ENCODE data around the gene GAPDHS. TPM values are rescaled to one million over a fixed set of nuclear protein-coding genes. Genes with fewer than 3 reads are reported as not detected.
A peak's percentile ranks its signal among the peaks of the same experiment; 100 is the strongest.

The GAPDHS gene
- total and polyA plus RNA-seq, 2 of the 13 experiments (the other 11 are each of a cell fraction or from before 2014, with no cell fraction given): not detected

GRCh38 chr19:35569281-35569781 is 36.1 kb downstream of the GAPDHS start (continued):
- TF ChIP-seq, protein P1, sequence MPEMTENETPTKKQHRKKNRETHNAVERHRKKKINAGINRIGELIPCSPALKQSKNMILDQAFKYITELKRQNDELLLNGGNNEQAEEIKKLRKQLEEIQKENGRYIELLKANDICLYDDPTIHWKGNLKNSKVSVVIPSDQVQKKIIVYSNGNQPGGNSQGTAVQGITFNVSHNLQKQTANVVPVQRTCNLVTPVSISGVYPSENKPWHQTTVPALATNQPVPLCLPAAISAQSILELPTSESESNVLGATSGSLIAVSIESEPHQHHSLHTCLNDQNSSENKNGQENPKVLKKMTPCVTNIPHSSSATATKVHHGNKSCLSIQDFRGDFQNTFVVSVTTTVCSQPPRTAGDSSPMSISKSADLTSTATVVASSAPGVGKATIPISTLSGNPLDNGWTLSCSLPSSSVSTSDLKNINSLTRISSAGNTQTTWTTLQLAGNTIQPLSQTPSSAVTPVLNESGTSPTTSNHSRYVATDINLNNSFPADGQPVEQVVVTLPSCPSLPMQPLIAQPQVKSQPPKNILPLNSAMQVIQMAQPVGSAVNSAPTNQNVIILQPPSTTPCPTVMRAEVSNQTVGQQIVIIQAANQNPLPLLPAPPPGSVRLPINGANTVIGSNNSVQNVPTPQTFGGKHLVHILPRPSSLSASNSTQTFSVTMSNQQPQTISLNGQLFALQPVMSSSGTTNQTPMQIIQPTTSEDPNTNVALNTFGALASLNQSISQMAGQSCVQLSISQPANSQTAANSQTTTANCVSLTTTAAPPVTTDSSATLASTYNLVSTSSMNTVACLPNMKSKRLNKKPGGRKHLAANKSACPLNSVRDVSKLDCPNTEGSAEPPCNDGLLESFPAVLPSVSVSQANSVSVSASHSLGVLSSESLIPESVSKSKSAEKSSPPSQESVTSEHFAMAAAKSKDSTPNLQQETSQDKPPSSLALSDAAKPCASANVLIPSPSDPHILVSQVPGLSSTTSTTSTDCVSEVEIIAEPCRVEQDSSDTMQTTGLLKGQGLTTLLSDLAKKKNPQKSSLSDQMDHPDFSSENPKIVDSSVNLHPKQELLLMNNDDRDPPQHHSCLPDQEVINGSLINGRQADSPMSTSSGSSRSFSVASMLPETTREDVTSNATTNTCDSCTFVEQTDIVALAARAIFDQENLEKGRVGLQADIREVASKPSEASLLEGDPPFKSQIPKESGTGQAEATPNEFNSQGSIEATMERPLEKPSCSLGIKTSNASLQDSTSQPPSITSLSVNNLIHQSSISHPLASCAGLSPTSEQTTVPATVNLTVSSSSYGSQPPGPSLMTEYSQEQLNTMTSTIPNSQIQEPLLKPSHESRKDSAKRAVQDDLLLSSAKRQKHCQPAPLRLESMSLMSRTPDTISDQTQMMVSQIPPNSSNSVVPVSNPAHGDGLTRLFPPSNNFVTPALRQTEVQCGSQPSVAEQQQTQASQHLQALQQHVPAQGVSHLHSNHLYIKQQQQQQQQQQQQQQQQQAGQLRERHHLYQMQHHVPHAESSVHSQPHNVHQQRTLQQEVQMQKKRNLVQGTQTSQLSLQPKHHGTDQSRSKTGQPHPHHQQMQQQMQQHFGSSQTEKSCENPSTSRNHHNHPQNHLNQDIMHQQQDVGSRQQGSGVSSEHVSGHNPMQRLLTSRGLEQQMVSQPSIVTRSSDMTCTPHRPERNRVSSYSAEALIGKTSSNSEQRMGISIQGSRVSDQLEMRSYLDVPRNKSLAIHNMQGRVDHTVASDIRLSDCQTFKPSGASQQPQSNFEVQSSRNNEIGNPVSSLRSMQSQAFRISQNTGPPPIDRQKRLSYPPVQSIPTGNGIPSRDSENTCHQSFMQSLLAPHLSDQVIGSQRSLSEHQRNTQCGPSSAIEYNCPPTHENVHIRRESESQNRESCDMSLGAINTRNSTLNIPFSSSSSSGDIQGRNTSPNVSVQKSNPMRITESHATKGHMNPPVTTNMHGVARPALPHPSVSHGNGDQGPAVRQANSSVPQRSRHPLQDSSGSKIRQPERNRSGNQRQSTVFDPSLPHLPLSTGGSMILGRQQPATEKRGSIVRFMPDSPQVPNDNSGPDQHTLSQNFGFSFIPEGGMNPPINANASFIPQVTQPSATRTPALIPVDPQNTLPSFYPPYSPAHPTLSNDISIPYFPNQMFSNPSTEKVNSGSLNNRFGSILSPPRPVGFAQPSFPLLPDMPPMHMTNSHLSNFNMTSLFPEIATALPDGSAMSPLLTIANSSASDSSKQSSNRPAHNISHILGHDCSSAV (CRISPR knock-in tag; IDR thresholded peaks at IDR 0.05; ENCODE audit: borderline replicate concordance): no peak
- TF ChIP-seq ZNF720 (CRISPR knock-in tag; IDR thresholded peaks at IDR 0.05): no peak
- peak; percentile 92 for TF ChIP-seq SP5 (CRISPR knock-in tag; IDR thresholded peaks at IDR 0.05; ENCODE audit: borderline replicate concordance, low read depth)
- peak; percentile 73 for TF ChIP-seq TCF7 (IDR thresholded peaks at IDR 0.05; ENCODE audit: low read depth)
- peak; percentile 17; the same call in 1 of the 2 replicates for TF ChIP-seq MYC (CRISPR knock-in tag; IDR thresholded peaks at IDR 0.05; ENCODE audit: borderline replicate concordance)
- TF ChIP-seq, protein P2, sequence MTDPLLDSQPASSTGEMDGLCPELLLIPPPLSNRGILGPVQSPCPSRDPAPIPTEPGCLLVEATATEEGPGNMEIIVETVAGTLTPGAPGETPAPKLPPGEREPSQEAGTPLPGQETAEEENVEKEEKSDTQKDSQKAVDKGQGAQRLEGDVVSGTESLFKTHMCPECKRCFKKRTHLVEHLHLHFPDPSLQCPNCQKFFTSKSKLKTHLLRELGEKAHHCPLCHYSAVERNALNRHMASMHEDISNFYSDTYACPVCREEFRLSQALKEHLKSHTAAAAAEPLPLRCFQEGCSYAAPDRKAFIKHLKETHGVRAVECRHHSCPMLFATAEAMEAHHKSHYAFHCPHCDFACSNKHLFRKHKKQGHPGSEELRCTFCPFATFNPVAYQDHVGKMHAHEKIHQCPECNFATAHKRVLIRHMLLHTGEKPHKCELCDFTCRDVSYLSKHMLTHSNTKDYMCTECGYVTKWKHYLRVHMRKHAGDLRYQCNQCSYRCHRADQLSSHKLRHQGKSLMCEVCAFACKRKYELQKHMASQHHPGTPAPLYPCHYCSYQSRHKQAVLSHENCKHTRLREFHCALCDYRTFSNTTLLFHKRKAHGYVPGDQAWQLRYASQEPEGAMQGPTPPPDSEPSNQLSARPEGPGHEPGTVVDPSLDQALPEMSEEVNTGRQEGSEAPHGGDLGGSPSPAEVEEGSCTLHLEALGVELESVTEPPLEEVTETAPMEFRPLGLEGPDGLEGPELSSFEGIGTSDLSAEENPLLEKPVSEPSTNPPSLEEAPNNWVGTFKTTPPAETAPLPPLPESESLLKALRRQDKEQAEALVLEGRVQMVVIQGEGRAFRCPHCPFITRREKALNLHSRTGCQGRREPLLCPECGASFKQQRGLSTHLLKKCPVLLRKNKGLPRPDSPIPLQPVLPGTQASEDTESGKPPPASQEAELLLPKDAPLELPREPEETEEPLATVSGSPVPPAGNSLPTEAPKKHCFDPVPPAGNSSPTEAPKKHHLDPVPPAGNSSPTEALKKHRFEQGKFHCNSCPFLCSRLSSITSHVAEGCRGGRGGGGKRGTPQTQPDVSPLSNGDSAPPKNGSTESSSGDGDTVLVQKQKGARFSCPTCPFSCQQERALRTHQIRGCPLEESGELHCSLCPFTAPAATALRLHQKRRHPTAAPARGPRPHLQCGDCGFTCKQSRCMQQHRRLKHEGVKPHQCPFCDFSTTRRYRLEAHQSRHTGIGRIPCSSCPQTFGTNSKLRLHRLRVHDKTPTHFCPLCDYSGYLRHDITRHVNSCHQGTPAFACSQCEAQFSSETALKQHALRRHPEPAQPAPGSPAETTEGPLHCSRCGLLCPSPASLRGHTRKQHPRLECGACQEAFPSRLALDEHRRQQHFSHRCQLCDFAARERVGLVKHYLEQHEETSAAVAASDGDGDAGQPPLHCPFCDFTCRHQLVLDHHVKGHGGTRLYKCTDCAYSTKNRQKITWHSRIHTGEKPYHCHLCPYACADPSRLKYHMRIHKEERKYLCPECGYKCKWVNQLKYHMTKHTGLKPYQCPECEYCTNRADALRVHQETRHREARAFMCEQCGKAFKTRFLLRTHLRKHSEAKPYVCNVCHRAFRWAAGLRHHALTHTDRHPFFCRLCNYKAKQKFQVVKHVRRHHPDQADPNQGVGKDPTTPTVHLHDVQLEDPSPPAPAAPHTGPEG (CRISPR knock-in tag; IDR thresholded peaks at IDR 0.05): no peak
- TF ChIP-seq SCMH1 (CRISPR knock-in tag; IDR thresholded peaks at IDR 0.05; ENCODE audit: borderline replicate concordance): no peak
- TF ChIP-seq RXRB (CRISPR knock-in tag; IDR thresholded peaks at IDR 0.05; ENCODE audit: borderline replicate concordance): peak; percentile 89
- 0 out of 2 replicates have a peak, but pooled peaks have one; percentile 42 for TF ChIP-seq ZNF747 (CRISPR knock-in tag; IDR thresholded peaks at IDR 0.05; ENCODE audit: borderline replicate concordance)
- TF ChIP-seq, protein P3, sequence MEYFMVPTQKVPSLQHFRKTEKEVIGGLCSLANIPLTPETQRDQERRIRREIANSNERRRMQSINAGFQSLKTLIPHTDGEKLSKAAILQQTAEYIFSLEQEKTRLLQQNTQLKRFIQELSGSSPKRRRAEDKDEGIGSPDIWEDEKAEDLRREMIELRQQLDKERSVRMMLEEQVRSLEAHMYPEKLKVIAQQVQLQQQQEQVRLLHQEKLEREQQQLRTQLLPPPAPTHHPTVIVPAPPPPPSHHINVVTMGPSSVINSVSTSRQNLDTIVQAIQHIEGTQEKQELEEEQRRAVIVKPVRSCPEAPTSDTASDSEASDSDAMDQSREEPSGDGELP (IDR thresholded peaks at IDR 0.05; ENCODE audit: borderline replicate concordance, low read depth): no peak
- TF ChIP-seq ZNF576 (CRISPR knock-in tag; IDR thresholded peaks at IDR 0.05): no peak
- no peak for TF ChIP-seq ZMAT5 (CRISPR knock-in tag; IDR thresholded peaks at IDR 0.05; ENCODE audit: borderline replicate concordance, low read depth)
- no peak for TF ChIP-seq NONO (IDR thresholded peaks at IDR 0.05)
- TF ChIP-seq NONO (CRISPR knock-in tag; conservative IDR thresholded peaks at IDR 0.05): peak; percentile 84
